Measurements from ENCODE around the gene SMG6. TPM values are rescaled to one million over a fixed set of nuclear protein-coding genes. Genes with fewer than 3 reads are reported as not detected.

The SMG6 gene
- total and polyA plus RNA-seq, 2 donors = 30.0 to 31.0 TPM

- Histone ChIP-seq H3K27me3 (ENCODE audit: control insufficient read depth in 2 of 2, insufficient read depth in 1 of 2, low read length in 1 of 2) (no peaks in the 10 kb centered on the region), H3K27ac (ENCODE audit: low read depth in 1 of 2, low read length in 1 of 2) (peak overlapping the region; percentile 53 to 65), H3K4me3 (ENCODE audit: low read length in 2 of 2) (no peak overlapping the region), H3K9me3 (ENCODE audit: control insufficient read depth in 2 of 2, insufficient read depth in 1 of 2, low read length in 1 of 2) (no peaks in the 10 kb centered on the region), H3K36me3 (ENCODE audit: control insufficient read depth in 2 of 2, insufficient read depth in 2 of 2, low read length in 1 of 2) (peaks cover 44 to 52% of the 10 kb centered on the region in 2 donors), H3K4me1 (ENCODE audit: control insufficient read depth in 2 of 2, insufficient read depth in 2 of 2, low read length in 2 of 2) (peaks cover 0 to 33% of the 10 kb centered on the region in 2 donors)
- no peak for DNase-seq (ENCODE audit: low read depth in 6 of 9, low spot score in 9 of 9)
- 83% methylated on average over 17 of the region's 17 CpGs for WGBS
Measured at GRCh38 chr17:2076087-2076984, 227.2 kb downstream of the SMG6 start.

DNA sequence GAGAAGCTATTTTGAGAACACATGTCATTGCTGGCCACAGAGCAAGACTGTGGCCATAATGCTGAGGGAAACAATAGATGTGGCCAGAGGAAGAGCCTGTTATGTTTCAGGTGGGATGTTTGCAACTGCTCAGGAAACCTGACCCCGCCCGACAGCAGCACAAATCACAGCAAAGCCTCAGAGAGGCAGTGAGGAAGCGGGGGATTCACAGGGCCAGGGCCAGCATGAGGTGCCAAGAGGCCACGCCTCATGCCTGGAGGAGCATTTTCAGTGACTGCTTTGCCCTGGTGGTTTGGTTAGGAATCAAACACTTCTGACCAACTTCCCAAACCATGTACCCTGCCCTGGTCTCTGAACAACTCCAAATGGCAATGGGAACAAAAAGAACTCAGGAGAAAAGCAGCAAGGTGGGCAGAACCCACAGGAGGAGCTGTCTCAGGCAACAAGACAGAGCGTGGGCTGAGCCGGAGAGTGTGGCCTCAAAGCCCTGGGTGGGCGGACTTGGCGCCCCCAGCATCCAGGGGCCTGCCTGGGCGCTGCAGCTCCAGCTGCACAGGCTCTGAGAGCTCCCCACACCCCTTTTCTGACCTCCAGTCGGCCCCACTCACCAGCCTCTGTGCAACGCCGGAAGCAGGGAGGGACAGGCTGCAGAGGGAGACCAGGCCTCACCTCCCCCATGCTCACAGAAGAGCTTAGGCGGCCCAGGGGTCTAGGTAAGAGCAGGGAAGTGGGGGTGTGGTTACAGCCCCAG lies 228.1 kb downstream of the SMG6 start:
- Histone ChIP-seq H3K9me3 (ENCODE audit: control insufficient read depth in 2 of 2, insufficient read depth in 1 of 2, low read length in 1 of 2) (no peaks in the 10 kb centered on the region), H3K27me3 (ENCODE audit: control insufficient read depth in 2 of 2, insufficient read depth in 1 of 2, low read length in 1 of 2) (no peaks in the 10 kb centered on the region), H3K27ac (ENCODE audit: low read depth in 1 of 2, low read length in 1 of 2) (peak overlapping the region; percentile 58 to 65), H3K36me3 (ENCODE audit: control insufficient read depth in 2 of 2, insufficient read depth in 2 of 2, low read length in 1 of 2) (peaks cover 47 to 49% of the 10 kb centered on the region in 2 donors), H3K4me3 (ENCODE audit: low read length in 2 of 2) (no peak overlapping the region), H3K4me1 (ENCODE audit: control insufficient read depth in 2 of 2, insufficient read depth in 2 of 2, low read length in 2 of 2) (peaks cover 0 to 37% of the 10 kb centered on the region in 2 donors)
- DNase-seq (ENCODE audit: low read depth in 6 of 9, low spot score in 9 of 9) = no peak
- WGBS = 82% methylated on average over 13 of the region's 13 CpGs

GRCh38 chr17:2074919-2075318 lies 228.7 kb downstream of the SMG6 start:
- no peaks in the 10 kb centered on the region for H3K27me3 ChIP-seq (ENCODE audit: control insufficient read depth in 2 of 2, insufficient read depth in 1 of 2, low read length in 1 of 2)
- no peak for DNase-seq (ENCODE audit: low read depth in 6 of 9, low spot score in 9 of 9)
- 90% methylated on average over 10 of the region's 10 CpGs for WGBS
- no peaks in the 10 kb centered on the region for H3K9me3 ChIP-seq (ENCODE audit: control insufficient read depth in 2 of 2, insufficient read depth in 1 of 2, low read length in 1 of 2)
- peaks cover 47 to 51% of the 10 kb centered on the region in 2 donors for H3K36me3 ChIP-seq (ENCODE audit: control insufficient read depth in 2 of 2, insufficient read depth in 2 of 2, low read length in 1 of 2)
- H3K4me1 ChIP-seq (ENCODE audit: control insufficient read depth in 2 of 2, insufficient read depth in 2 of 2, low read length in 2 of 2) = peaks cover 0 to 40% of the 10 kb centered on the region in 2 donors
- H3K27ac ChIP-seq (ENCODE audit: low read depth in 1 of 2, low read length in 1 of 2) = no peak overlapping the region
- H3K4me3 ChIP-seq (ENCODE audit: low read length in 2 of 2) = no peak overlapping the region

DNA sequence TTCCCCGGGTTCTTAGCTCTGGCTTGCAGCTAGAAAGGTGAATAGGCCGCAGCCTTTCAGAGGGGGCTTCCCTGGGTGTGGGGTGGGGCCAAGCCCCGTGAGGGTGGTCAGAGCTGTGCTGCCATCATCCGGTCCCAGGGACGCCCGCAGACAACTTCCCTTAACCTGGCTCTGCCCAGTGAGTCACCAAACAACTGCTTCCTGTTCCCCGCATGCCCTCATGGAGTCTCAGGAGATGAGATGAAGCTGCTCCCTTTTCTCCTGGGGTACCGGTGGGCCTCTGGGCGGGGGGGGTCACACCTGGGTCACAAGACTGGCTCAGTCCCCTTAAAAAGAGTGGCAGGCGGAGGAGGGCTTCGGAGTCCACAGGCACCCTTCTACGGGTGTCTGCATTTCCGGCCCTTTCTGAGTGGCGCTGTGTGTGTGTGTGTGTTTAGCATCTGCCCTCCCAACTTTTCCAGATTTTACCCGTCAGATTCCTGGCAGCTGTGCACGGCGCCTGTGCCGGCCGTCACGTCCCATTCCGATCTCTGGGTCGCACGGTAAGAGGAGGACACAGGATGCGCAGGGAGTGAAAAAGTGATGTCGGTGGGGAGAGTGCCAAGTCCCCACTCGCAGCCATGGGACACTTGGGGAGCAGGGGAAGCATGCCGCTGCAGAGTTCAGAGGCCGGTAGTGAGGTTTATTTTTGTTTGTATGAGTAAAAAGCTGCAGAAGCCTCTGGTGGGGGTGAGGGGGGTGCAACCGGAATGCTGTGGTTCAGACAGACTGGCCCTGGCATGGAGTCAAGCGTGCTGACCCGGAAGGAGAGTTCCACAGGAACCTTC lies 231.9 kb downstream of the SMG6 start:
- DNase-seq (ENCODE audit: low read depth in 6 of 9, low spot score in 9 of 9) = no peak
- H3K9me3 ChIP-seq (ENCODE audit: control insufficient read depth in 2 of 2, insufficient read depth in 1 of 2, low read length in 1 of 2) = no peaks in the 10 kb centered on the region
- no peaks in the 10 kb centered on the region for H3K27me3 ChIP-seq (ENCODE audit: control insufficient read depth in 2 of 2, insufficient read depth in 1 of 2, low read length in 1 of 2)
- H3K4me3 ChIP-seq (ENCODE audit: low read length in 2 of 2) = no peak overlapping the region
- peak overlapping the region in 1 of 2 donors; percentile 46 for H3K27ac ChIP-seq (ENCODE audit: low read depth in 1 of 2, low read length in 1 of 2)
- H3K36me3 ChIP-seq (ENCODE audit: control insufficient read depth in 2 of 2, insufficient read depth in 2 of 2, low read length in 1 of 2) = peaks cover 45 to 54% of the 10 kb centered on the region in 2 donors
- 95% methylated on average over 31 of the region's 31 CpGs for WGBS
- peaks cover 9 to 52% of the 10 kb centered on the region in 2 donors for H3K4me1 ChIP-seq (ENCODE audit: control insufficient read depth in 2 of 2, insufficient read depth in 2 of 2, low read length in 2 of 2)

DNA sequence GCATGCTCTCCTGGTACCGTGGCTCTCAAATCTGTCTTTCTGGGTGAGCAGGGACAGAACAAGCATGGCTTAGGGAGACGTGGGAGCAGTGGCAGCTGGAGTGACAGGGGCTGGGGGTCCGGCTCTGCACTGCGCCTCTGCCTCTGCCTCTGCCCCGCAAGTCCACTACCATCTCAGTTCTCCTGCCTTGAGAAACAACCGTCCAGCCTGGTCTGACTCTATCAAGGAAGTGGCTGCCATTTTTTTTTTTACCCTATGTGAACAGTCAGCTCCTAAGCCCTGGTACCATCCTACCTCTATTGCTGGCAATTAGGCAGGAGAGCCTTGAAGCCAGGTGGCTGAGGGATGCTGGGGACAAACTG lies 232.6 kb downstream of the SMG6 start:
- DNase-seq (ENCODE audit: low read depth in 6 of 9, low spot score in 9 of 9) = no peak
- Histone ChIP-seq H3K9me3 (ENCODE audit: control insufficient read depth in 2 of 2, insufficient read depth in 1 of 2, low read length in 1 of 2) (no peaks in the 10 kb centered on the region), H3K36me3 (ENCODE audit: control insufficient read depth in 2 of 2, insufficient read depth in 2 of 2, low read length in 1 of 2) (peaks cover 49 to 57% of the 10 kb centered on the region in 2 donors), H3K27ac (ENCODE audit: low read depth in 1 of 2, low read length in 1 of 2) (peak overlapping the region in 1 of 2 donors; percentile 40), H3K4me3 (ENCODE audit: low read length in 2 of 2) (no peak overlapping the region), H3K4me1 (ENCODE audit: control insufficient read depth in 2 of 2, insufficient read depth in 2 of 2, low read length in 2 of 2) (peaks cover 9 to 47% of the 10 kb centered on the region in 2 donors), H3K27me3 (ENCODE audit: control insufficient read depth in 2 of 2, insufficient read depth in 1 of 2, low read length in 1 of 2) (no peaks in the 10 kb centered on the region)
- 95% methylated on average over 6 of the region's 6 CpGs for WGBS

DNA sequence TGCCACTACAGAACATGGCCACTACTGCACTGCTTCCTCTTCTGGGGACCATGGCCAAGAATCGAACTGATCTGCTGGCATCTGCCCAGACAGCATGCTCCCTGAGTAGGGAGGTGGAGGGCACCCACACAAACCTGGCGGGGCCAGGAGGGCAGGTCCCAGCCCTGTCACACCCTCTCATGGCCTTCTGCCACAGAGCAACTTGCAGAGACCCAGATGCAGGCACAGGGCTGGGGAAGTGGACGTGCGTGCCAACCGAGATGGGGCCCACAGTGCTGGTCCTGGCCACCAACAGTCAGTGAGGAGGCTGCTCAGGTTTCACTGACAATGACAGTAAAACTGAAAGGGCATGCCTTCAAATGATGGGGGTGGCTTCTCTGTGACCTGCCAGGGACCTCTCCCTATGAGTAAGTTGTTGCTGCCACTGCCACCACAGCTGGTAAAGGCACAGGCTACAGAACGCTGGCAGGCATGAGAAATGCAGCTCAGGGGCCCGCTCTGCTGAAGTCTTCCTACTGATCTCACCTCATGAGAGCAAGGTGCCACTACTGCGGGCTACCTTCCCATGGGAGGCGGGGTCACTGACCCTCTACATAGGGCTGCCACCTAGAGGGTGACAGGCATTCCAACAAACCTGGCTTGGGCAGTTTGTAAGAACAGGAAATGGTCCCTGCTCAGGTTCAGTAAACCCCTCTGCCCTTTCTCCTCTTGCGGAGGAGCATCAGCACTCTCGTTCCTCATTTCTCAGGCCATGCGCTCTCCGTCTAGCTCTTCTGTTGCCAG lies 233.2 kb downstream of the SMG6 start:
- no peaks in the 10 kb centered on the region for H3K9me3 ChIP-seq (ENCODE audit: control insufficient read depth in 2 of 2, insufficient read depth in 1 of 2, low read length in 1 of 2)
- H3K4me1 ChIP-seq (ENCODE audit: control insufficient read depth in 2 of 2, insufficient read depth in 2 of 2, low read length in 2 of 2) = peaks cover 9 to 46% of the 10 kb centered on the region in 2 donors
- no peaks in the 10 kb centered on the region for H3K27me3 ChIP-seq (ENCODE audit: control insufficient read depth in 2 of 2, insufficient read depth in 1 of 2, low read length in 1 of 2)
- WGBS = 93% methylated on average over 13 of the region's 13 CpGs
- H3K36me3 ChIP-seq (ENCODE audit: control insufficient read depth in 2 of 2, insufficient read depth in 2 of 2, low read length in 1 of 2) = peaks cover 52 to 57% of the 10 kb centered on the region in 2 donors
- H3K4me3 ChIP-seq (ENCODE audit: low read length in 2 of 2) = no peak overlapping the region
- no peak for DNase-seq (ENCODE audit: low read depth in 6 of 9, low spot score in 9 of 9)
- H3K27ac ChIP-seq (ENCODE audit: low read depth in 1 of 2, low read length in 1 of 2) = no peak overlapping the region

- Histone ChIP-seq H3K36me3 (ENCODE audit: control insufficient read depth in 2 of 2, insufficient read depth in 2 of 2, low read length in 1 of 2) (peaks cover 70 to 71% of the 10 kb centered on the region in 2 donors), H3K4me3 (ENCODE audit: low read length in 2 of 2) (no peak overlapping the region), H3K9me3 (ENCODE audit: control insufficient read depth in 2 of 2, insufficient read depth in 1 of 2, low read length in 1 of 2) (no peaks in the 10 kb centered on the region), H3K27ac (ENCODE audit: low read depth in 1 of 2, low read length in 1 of 2) (no peak overlapping the region), H3K27me3 (ENCODE audit: control insufficient read depth in 2 of 2, insufficient read depth in 1 of 2, low read length in 1 of 2) (no peaks in the 10 kb centered on the region), H3K4me1 (ENCODE audit: control insufficient read depth in 2 of 2, insufficient read depth in 2 of 2, low read length in 2 of 2) (peaks cover 9 to 55% of the 10 kb centered on the region in 2 donors)
- no peak for DNase-seq (ENCODE audit: low read depth in 6 of 9, low spot score in 9 of 9)
- WGBS = 80% methylated on average over 15 of the region's 15 CpGs
Measured at GRCh38 chr17:2068519-2069051, 235.0 kb downstream of the SMG6 start.

- Histone ChIP-seq H3K4me1 (ENCODE audit: control insufficient read depth in 2 of 2, insufficient read depth in 2 of 2, low read length in 2 of 2) (peaks cover 9 to 57% of the 10 kb centered on the region in 2 donors), H3K27ac (ENCODE audit: low read depth in 1 of 2, low read length in 1 of 2) (peak overlapping the region; percentile 43 to 55), H3K36me3 (ENCODE audit: control insufficient read depth in 2 of 2, insufficient read depth in 2 of 2, low read length in 1 of 2) (peaks cover 75 to 76% of the 10 kb centered on the region in 2 donors), H3K4me3 (ENCODE audit: low read length in 2 of 2) (no peak overlapping the region), H3K9me3 (ENCODE audit: control insufficient read depth in 2 of 2, insufficient read depth in 1 of 2, low read length in 1 of 2) (no peaks in the 10 kb centered on the region), H3K27me3 (ENCODE audit: control insufficient read depth in 2 of 2, insufficient read depth in 1 of 2, low read length in 1 of 2) (no peaks in the 10 kb centered on the region)
- no peak for DNase-seq (ENCODE audit: low read depth in 6 of 9, low spot score in 9 of 9)
- 81% methylated on average over 6 of the region's 6 CpGs for WGBS
Measured at GRCh38 chr17:2068031-2068518, 235.5 kb downstream of the SMG6 start.
